ENCODE results near the gene GALNT4.
A peak's percentile ranks its signal among the peaks of the same experiment; 100 is the strongest.

GRCh38 chr12:89525824-89526770 lies 1.5 kb upstream of the GALNT4 start, which contains the start of gene POC1B:
- TF ChIP-seq CTCF (CRISPR knock-in tag; IDR thresholded peaks at IDR 0.05) (peak; percentile 41), POLR2A (IDR thresholded peaks at IDR 0.05; ENCODE audit: insufficient read depth in 1 of 2, low read depth in 2 of 2, low read length in 2 of 2) (peak; percentile 14 to 33; a peak in 1 of 4 replicates), EHMT2 (IDR thresholded peaks at IDR 0.05; ENCODE audit: borderline replicate concordance, low read depth, low read length) (no peak), ZBTB49 (CRISPR knock-in tag; IDR thresholded peaks at IDR 0.05; ENCODE audit: borderline replicate concordance) (no peak), AKAP8 (CRISPR knock-in tag; IDR thresholded peaks at IDR 0.05) (no peak), JUND (CRISPR knock-in tag; IDR thresholded peaks at IDR 0.05) (peak; percentile 73; the same call in 1 of the 2 replicates), SMC3 (IDR thresholded peaks at IDR 0.05; ENCODE audit: low read length) (no peak), MAFK (conservative IDR thresholded peaks at IDR 0.05 in 1 of 2, IDR thresholded peaks at IDR 0.05 in 1 of 2; ENCODE audit: low read length in 2 of 2) (no peak), RBM39 (IDR thresholded peaks at IDR 0.05; ENCODE audit: low read depth, low read length, poor library complexity, severe bottlenecking) (no peak), NFKBIZ (CRISPR knock-in tag; IDR thresholded peaks at IDR 0.05) (no peak), ATF6 (CRISPR knock-in tag; conservative IDR thresholded peaks at IDR 0.05) (no peak)
